Measurements from ENCODE around the gene FBXO22. TPM values are rescaled to one million over a fixed set of nuclear protein-coding genes. Genes with fewer than 3 reads are reported as not detected.

The FBXO22 gene
- total RNA-seq, 1 experiment from 2014 or later = 47.7 TPM

DNA sequence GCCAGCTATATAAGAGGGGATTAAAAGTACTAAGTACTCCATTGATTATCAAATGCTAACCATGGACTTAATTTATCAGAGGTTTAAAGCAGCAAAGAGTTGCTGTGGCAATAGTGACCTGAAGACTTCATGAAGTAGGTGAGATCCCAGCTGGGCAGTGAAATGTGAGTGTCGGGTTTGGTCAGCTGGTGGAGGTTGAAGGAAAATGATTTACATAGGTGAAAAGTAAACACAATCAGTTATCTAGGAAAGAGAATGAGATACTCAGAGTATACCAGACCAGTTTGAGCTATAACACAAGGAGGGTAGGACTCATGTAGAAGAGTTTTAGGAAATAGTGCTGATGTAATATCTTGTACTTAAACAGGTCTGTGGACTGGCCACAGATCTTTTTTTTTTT, 16.5 kb upstream of the FBXO22 start:
- peaks cover 23% of the 10 kb centered on the region for H3K36me3 Mint-ChIP-seq (ENCODE audit: insufficient read depth, unreplicated experiment)
- POLR2A ChIA-PET = interaction anchor here (0.5 to 0.6 kb wide), 2 partner anchors 12 to 34 kb away, joined by 3 read pairs; no protein-coding TSS in a partner anchor
- H3K4me3 Mint-ChIP-seq (ENCODE audit: unreplicated experiment) = no peak overlapping the region
- H3K9me3 ChIP-seq = no peaks in the 10 kb centered on the region
- H3K4me1 ChIP-seq = peaks cover 27% of the 10 kb centered on the region
- CTCF ChIA-PET = interaction anchor here (0.6 to 0.7 kb wide), 2 partner anchors 33 to 533 kb away, joined by 3 to 4 read pairs; no protein-coding TSS in a partner anchor
- peak; percentile 42 to 47 for DNase-seq
- H3K27ac Mint-ChIP-seq (ENCODE audit: unreplicated experiment) = peak overlapping the region; percentile 1
- H3K4me3 ChIP-seq (ENCODE audit: low read depth, low read length) = no peak overlapping the region
- H3K27me3 ChIP-seq (replicated peaks; ENCODE audit: control insufficient read depth, insufficient read depth, low read length) = no peaks in the 10 kb centered on the region
- peaks cover 11% of the 10 kb centered on the region for H3K4me1 Mint-ChIP-seq (ENCODE audit: low read depth, unreplicated experiment)
- intact Hi-C loops (cut with micrococcal nuclease; ENCODE audit: unreplicated experiment) = loop anchor here (2.0 to 5.0 kb wide), 2 partner anchors 16 to 45 kb away; partner anchors contain the start of genes FBXO22 and UBE2Q2
- no peaks in the 10 kb centered on the region for H3K36me3 ChIP-seq (ENCODE audit: control insufficient read depth, insufficient read depth, low read length)
- H3K9me3 Mint-ChIP-seq (ENCODE audit: unreplicated experiment) = no peaks in the 10 kb centered on the region
- no TSS peak for BruUV-seq (replicated peaks)
- no peaks in the 10 kb centered on the region for H3K27me3 Mint-ChIP-seq (ENCODE audit: insufficient read depth, unreplicated experiment)
- no peak for TF ChIP-seq CTCF (IDR thresholded peaks at IDR 0.05; ENCODE audit: insufficient read depth in 1 of 2, low read depth in 1 of 2, low read length in 1 of 2, severe bottlenecking in 1 of 2, unreplicated experiment in 1 of 2)

- DNase-seq = no peak
- H3K27ac Mint-ChIP-seq (ENCODE audit: unreplicated experiment) = no peak overlapping the region
- Histone ChIP-seq H3K4me3 (ENCODE audit: low read depth, low read length) (no peak overlapping the region), H3K36me3 (ENCODE audit: control insufficient read depth, insufficient read depth, low read length) (no peaks in the 10 kb centered on the region), H3K4me1 (peaks cover 7% of the 10 kb centered on the region; the same call in 1 of the 2 replicates), H3K9me3 (no peaks in the 10 kb centered on the region), H3K27me3 (replicated peaks; ENCODE audit: control insufficient read depth, insufficient read depth, low read length) (no peaks in the 10 kb centered on the region)
- TF ChIP-seq CTCF (IDR thresholded peaks at IDR 0.05; ENCODE audit: insufficient read depth in 1 of 2, low read depth in 1 of 2, low read length in 1 of 2, severe bottlenecking in 1 of 2, unreplicated experiment in 1 of 2) = no peak
- intact Hi-C loops (cut with micrococcal nuclease; ENCODE audit: unreplicated experiment) = no loop called here
- H3K9me3 Mint-ChIP-seq (ENCODE audit: unreplicated experiment) = no peaks in the 10 kb centered on the region
- no TSS peak for BruUV-seq (replicated peaks)
- H3K4me1 Mint-ChIP-seq (ENCODE audit: low read depth, unreplicated experiment) = peaks cover 17% of the 10 kb centered on the region
- peaks cover 35% of the 10 kb centered on the region for H3K36me3 Mint-ChIP-seq (ENCODE audit: insufficient read depth, unreplicated experiment)
- CTCF ChIA-PET = no interaction called here
- no peak overlapping the region for H3K4me3 Mint-ChIP-seq (ENCODE audit: unreplicated experiment)
- POLR2A ChIA-PET = no interaction called here
- H3K27me3 Mint-ChIP-seq (ENCODE audit: insufficient read depth, unreplicated experiment) = no peaks in the 10 kb centered on the region
Observed at GRCh38 chr15:75891895-75892294, 11.8 kb upstream of the FBXO22 start.

DNA sequence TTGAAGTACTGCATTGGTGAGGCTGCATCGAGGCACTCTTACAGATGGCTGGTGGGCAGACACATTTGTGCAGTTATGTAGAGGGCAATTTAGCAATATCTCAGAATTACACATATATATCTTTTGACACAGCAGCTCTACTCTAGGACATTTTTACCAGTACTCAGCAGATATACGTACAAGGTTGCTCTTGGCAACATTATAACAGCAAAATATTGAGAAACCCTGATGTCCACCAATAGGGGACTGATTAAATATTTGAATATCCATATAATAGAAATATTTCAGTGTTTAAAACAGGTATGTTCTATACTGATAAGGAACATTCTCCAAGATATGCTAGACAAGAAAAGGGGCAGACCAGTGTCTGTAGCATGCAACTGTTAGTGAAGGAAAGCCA, 7.9 kb upstream of the FBXO22 start:
- Mint-ChIP-seq H3K9me3 (ENCODE audit: unreplicated experiment) (no peaks in the 10 kb centered on the region), H3K4me3 (ENCODE audit: unreplicated experiment) (no peak overlapping the region), H3K36me3 (ENCODE audit: insufficient read depth, unreplicated experiment) (peaks cover 37% of the 10 kb centered on the region), H3K27me3 (ENCODE audit: insufficient read depth, unreplicated experiment) (no peaks in the 10 kb centered on the region), H3K4me1 (ENCODE audit: low read depth, unreplicated experiment) (peaks cover 8% of the 10 kb centered on the region), H3K27ac (ENCODE audit: unreplicated experiment) (no peak overlapping the region)
- intact Hi-C loops (cut with micrococcal nuclease; ENCODE audit: unreplicated experiment) = no loop called here
- Histone ChIP-seq H3K9me3 (no peaks in the 10 kb centered on the region), H3K36me3 (ENCODE audit: control insufficient read depth, insufficient read depth, low read length) (no peaks in the 10 kb centered on the region), H3K27me3 (replicated peaks; ENCODE audit: control insufficient read depth, insufficient read depth, low read length) (no peaks in the 10 kb centered on the region), H3K4me3 (ENCODE audit: low read depth, low read length) (no peak overlapping the region), H3K4me1 (no peaks in the 10 kb centered on the region)
- ChIA-PET POLR2A (no interaction called here), CTCF (no interaction called here)
- TF ChIP-seq CTCF (IDR thresholded peaks at IDR 0.05; ENCODE audit: insufficient read depth in 1 of 2, low read depth in 1 of 2, low read length in 1 of 2, severe bottlenecking in 1 of 2, unreplicated experiment in 1 of 2) = no peak
- no peak for DNase-seq
- no TSS peak for BruUV-seq (replicated peaks)
